PC-9 (cell line): ENCODE data around the gene NVL. TPM values are rescaled to one million over a fixed set of nuclear protein-coding genes. Genes with fewer than 3 reads are reported as not detected.

ENCODE experiments used
- BruUV-seq: library from RNA; stranded (reverse); fragments of 400-500 nt; replicated peaks from 2 replicates; lab custom pipeline; 2021; lab: Mats Ljungman, UMichigan
- CTCF ChIA-PET: fragments of 300-600 bp; sonication (Branson Sonifier 250); formaldehyde crosslinking; loops from one replicate; lab custom pipeline; 2022; ENCODE audit warnings: antibody characterized with exemption; lab: Charles Lee
- POLR2A ChIA-PET: fragments of 300-600 bp; sonication (Branson Sonifier 250); formaldehyde crosslinking; loops from one replicate; lab custom pipeline; 2022; ENCODE audit warnings: antibody characterized with exemption; ENCODE audit not compliant: unreplicated experiment; lab: Charles Lee
- DNase-seq, 2 experiments: peaks; one replicate each; pipeline versions ENCODE4 v3.0.0 to v3.0.0-alpha.2; 2015 to 2022; ENCODE audit warnings: mixed read lengths in 1 of 2
- H2AFZ ChIP-seq: fragments of 200-600 bp; sonication (generic); 2 replicates; pipeline ENCODE4 v1.8.1; 2017; ENCODE audit warnings: antibody characterized with exemption
- H3F3A ChIP-seq: fragments of 200-600 bp; sonication (generic); 2 replicates; pipeline ENCODE4 v1.8.1; 2017; ENCODE audit warnings: antibody characterized with exemption, mild to moderate bottlenecking, low read depth; ENCODE audit not compliant: insufficient read depth
- H3K27ac ChIP-seq: fragments of 200-600 bp; sonication (generic); 2 replicates; pipeline ENCODE4 v1.6.1; 2016; ENCODE audit warnings: mixed run types
- H3K27me3 ChIP-seq: fragments of 200-600 bp; sonication (generic); 2 replicates; pipeline ENCODE4 v1.6.1; 2016; ENCODE audit warnings: low read depth, mixed run types; ENCODE audit not compliant: insufficient read depth
- H3K36me3 ChIP-seq: fragments of 200-600 bp; sonication (generic); 2 replicates; pipeline ENCODE4 v1.6.1; 2016; ENCODE audit warnings: low read depth, mixed run types
- H3K4me1 ChIP-seq: fragments of 200-600 bp; sonication (generic); replicated peaks from 2 replicates; pipeline ENCODE4 v1.6.1; 2016; ENCODE audit warnings: mixed run types; ENCODE audit not compliant: insufficient read depth
- H3K4me2 ChIP-seq: fragments of 200-600 bp; sonication (generic); 2 replicates; pipeline ENCODE4 v1.6.1; 2017; ENCODE audit warnings: mixed run types
- H3K4me3 ChIP-seq: fragments of 200-600 bp; sonication (generic); 2 replicates; pipeline ENCODE4 v1.6.1; 2016; ENCODE audit warnings: mixed run types
- H3K79me2 ChIP-seq: fragments of 200-600 bp; sonication (generic); 2 replicates; pipeline ENCODE4 v1.6.1; 2017; ENCODE audit warnings: low read depth, mixed run types
- H3K9me2 ChIP-seq: fragments of 200-600 bp; sonication (generic); 2 replicates; pipeline ENCODE4 v1.8.1; 2017; ENCODE audit warnings: mild to moderate bottlenecking; ENCODE audit not compliant: insufficient read depth
- H3K9me3 ChIP-seq: fragments of 200-600 bp; sonication (generic); 2 replicates; pipeline ENCODE4 v1.8.1; 2016; ENCODE audit warnings: low read depth; ENCODE audit not compliant: insufficient read depth
- H4K20me1 ChIP-seq: fragments of 200-600 bp; sonication (generic); 2 replicates; pipeline ENCODE4 v1.8.1; 2017; ENCODE audit not compliant: insufficient read depth
- CTCF ChIP-seq: fragments of 200-600 bp; sonication (generic); conservative IDR thresholded peaks from 2 replicates; pipeline ENCODE4 v1.6.1; 2017; ENCODE audit warnings: mixed run types, antibody characterized with exemption, mild to moderate bottlenecking, moderate library complexity
- EZH2 ChIP-seq: fragments of 200-600 bp; sonication (generic); IDR thresholded peaks from 2 replicates; pipeline ENCODE4 v1.8.0; 2017; ENCODE audit warnings: antibody characterized with exemption, low read depth
- intact Hi-C: fragments of 100-400 bp; cut with micrococcal nuclease; formaldehyde crosslinking; loops from one replicate; pipeline ENCODE4 v1.10.0; 2022; ENCODE audit not compliant: unreplicated experiment
- total RNA-seq: library from RNA; stranded (reverse); gene quantifications from 2 replicates; pipeline ENCODE4 v1.2.3, GENCODE V29; 2021

NVL gene
- total RNA-seq, 1 experiment from 2014 or later: 36.1 TPM

GRCh38 chr1:224328644-224329043, 1.3 kb downstream of the NVL start:
- Histone ChIP-seq H3K9me2 (no peaks in the 10 kb centered on the region), H3K9me3 (no peaks in the 10 kb centered on the region), H3K4me3 (peak overlapping the region; percentile 87; the same call in 1 of the 2 replicates), H3K27ac (no peak overlapping the region), H3K79me2 (peaks cover 43% of the 10 kb centered on the region), H3K4me1 (peaks cover 14% of the 10 kb centered on the region), H3F3A (peaks cover 19% of the 10 kb centered on the region), H2AFZ (no peak overlapping the region), H3K4me2 (peak overlapping the region; percentile 88), H3K36me3 (0 out of 2 replicates have a peak, but pooled peaks cover 11% of the 10 kb centered on the region), H3K27me3 (no peaks in the 10 kb centered on the region), H4K20me1 (no peaks in the 10 kb centered on the region; the same call in 1 of the 2 replicates)
- BruUV-seq: no TSS peak
- POLR2A ChIA-PET: no interaction called here
- intact Hi-C loops: no loop called here
- TF ChIP-seq CTCF (no peak), EZH2 (no peak)
- CTCF ChIA-PET: no interaction called here
- no peak for DNase-seq

- ChIA-PET POLR2A (no interaction called here), CTCF (interaction anchor here (0.5 kb wide), 1 partner anchor 131 kb away, joined by 8 read pairs; no protein-coding TSS in a partner anchor)
- peaks cover 15% of the 10 kb centered on the region for H3F3A ChIP-seq
- no peak overlapping the region for H3K4me2 ChIP-seq
- intact Hi-C loops: no loop called here
- peaks cover 11% of the 10 kb centered on the region; the same call in 1 of the 2 replicates for H3K36me3 ChIP-seq
- no peaks in the 10 kb centered on the region; the same call in 1 of the 2 replicates for H4K20me1 ChIP-seq
- H3K9me2 ChIP-seq: no peaks in the 10 kb centered on the region
- no peak overlapping the region for H2AFZ ChIP-seq
- H3K4me3 ChIP-seq: no peak overlapping the region
- no peaks in the 10 kb centered on the region for H3K27me3 ChIP-seq
- no peak overlapping the region for H3K27ac ChIP-seq
- no peak for DNase-seq
- peaks cover 55% of the 10 kb centered on the region for H3K79me2 ChIP-seq
- H3K4me1 ChIP-seq: peaks cover 10% of the 10 kb centered on the region
- no TSS peak for BruUV-seq
- TF ChIP-seq CTCF (no peak), EZH2 (no peak)
- H3K9me3 ChIP-seq: no peaks in the 10 kb centered on the region
Observed at GRCh38 chr1:224325959-224326358, 4.0 kb downstream of the NVL start.

GRCh38 chr1:224321706-224322105, 8.3 kb downstream of the NVL start:
- Histone ChIP-seq H3K9me2 (no peaks in the 10 kb centered on the region), H3K4me2 (no peak overlapping the region), H3K36me3 (peaks cover 19% of the 10 kb centered on the region; the same call in 1 of the 2 replicates), H3K4me3 (no peak overlapping the region), H3K4me1 (no peaks in the 10 kb centered on the region), H3K27ac (no peak overlapping the region), H3K9me3 (no peaks in the 10 kb centered on the region), H2AFZ (no peak overlapping the region), H3K79me2 (peaks cover 29% of the 10 kb centered on the region), H3F3A (peaks cover 5% of the 10 kb centered on the region; the same call in 1 of the 2 replicates), H4K20me1 (no peaks in the 10 kb centered on the region; the same call in 1 of the 2 replicates), H3K27me3 (no peaks in the 10 kb centered on the region)
- ChIA-PET POLR2A (no interaction called here), CTCF (no interaction called here)
- TF ChIP-seq CTCF (no peak), EZH2 (no peak)
- intact Hi-C loops: no loop called here
- BruUV-seq: no TSS peak
- DNase-seq: no peak
